Right atrium auricular region (tissue), 2 donors: ENCODE results near the gene MBTPS1. TPM values are rescaled to one million over a fixed set of nuclear protein-coding genes. Genes with fewer than 3 reads are reported as not detected.

Experiments
- DNase-seq: peaks from one replicate; pipeline ENCODE4 v3.0.0-alpha.2; 2019; ENCODE audit warnings: low spot score
- H3K27ac ChIP-seq, 2 donors: fragments of 200-600 bp; sonication (generic); 1 replicate in 1 of 2; 2 replicates in 1 of 2; pipeline ENCODE4 v1.5.1; 2016 to 2019
- H3K27me3 ChIP-seq, 2 donors: fragments of 200-600 bp; sonication (generic); one replicate each; pipeline versions ENCODE4 v1.5.1 to v1.6.0; 2017 to 2019
- H3K36me3 ChIP-seq: fragments of 200-600 bp; sonication (generic); one replicate; pipeline ENCODE4 v1.5.1; 2016
- H3K4me1 ChIP-seq, 2 donors: fragments of 200-600 bp; sonication (generic); one replicate each; pipeline versions ENCODE4 v1.5.1 to v1.6.0; 2017 to 2019
- H3K4me3 ChIP-seq, 2 donors: fragments of 200-600 bp; sonication (generic); 1 replicate in 1 of 2; 2 replicates in 1 of 2; pipeline ENCODE4 v1.5.1; 2017 to 2019; ENCODE audit warnings: mild to moderate bottlenecking in 1 of 2, moderate library complexity in 1 of 2
- H3K9me3 ChIP-seq, 2 donors: fragments of 200-600 bp; sonication (generic); one replicate each; pipeline ENCODE4 v1.5.1; 2019
- CTCF ChIP-seq, 2 donors: fragments of 200-600 bp; sonication (generic); IDR thresholded peaks; one replicate each; pipeline ENCODE4 v1.5.1; 2019; ENCODE audit warnings: antibody characterized with exemption in 2 of 2
- total RNA-seq, 2 donors: library from RNA; depleted of rRNA; stranded (reverse); fragments of >200 nt; gene quantifications; one replicate each; pipeline ENCODE4 v1.1.0, GENCODE V29; 2016

Gene MBTPS1
- total RNA-seq, 2 donors from 2014 or later = 75.3 to 77.5 TPM

- Histone ChIP-seq H3K27ac (no peak overlapping the region), H3K36me3 (peaks cover 84% of the 10 kb centered on the region), H3K4me3 (no peak overlapping the region), H3K4me1 (peaks cover 0 to 10% of the 10 kb centered on the region in 2 donors), H3K27me3 (no peaks in the 10 kb centered on the region), H3K9me3 (no peaks in the 10 kb centered on the region)
- DNase-seq = no peak
- TF ChIP-seq CTCF (IDR thresholded peaks at IDR 0.05) = no peak
These were observed 47.8 kb downstream of the MBTPS1 start for GRCh38 chr16:84068783-84069462.

- TF ChIP-seq CTCF (IDR thresholded peaks at IDR 0.05) = no peak
- Histone ChIP-seq H3K4me3 (no peak overlapping the region), H3K27ac (no peak overlapping the region), H3K36me3 (peaks cover 81% of the 10 kb centered on the region), H3K27me3 (no peaks in the 10 kb centered on the region), H3K4me1 (peaks cover 0 to 12% of the 10 kb centered on the region in 2 donors), H3K9me3 (no peaks in the 10 kb centered on the region)
- no peak for DNase-seq
These were observed 48.7 kb downstream of the MBTPS1 start for GRCh38 chr16:84068041-84068440.

GRCh38 chr16:84067640-84068039 lies 49.1 kb downstream of the MBTPS1 start:
- no peak for DNase-seq
- H3K36me3 ChIP-seq = peaks cover 77% of the 10 kb centered on the region
- TF ChIP-seq CTCF (IDR thresholded peaks at IDR 0.05) = no peak

GRCh38 chr16:84065536-84066132 lies 51.1 kb downstream of the MBTPS1 start:
- no peaks in the 10 kb centered on the region for H3K9me3 ChIP-seq
- no peak overlapping the region for H3K27ac ChIP-seq
- H3K36me3 ChIP-seq = peaks cover 80% of the 10 kb centered on the region
- no peaks in the 10 kb centered on the region for H3K27me3 ChIP-seq
- no peak for DNase-seq
- H3K4me1 ChIP-seq = peaks cover 0 to 11% of the 10 kb centered on the region in 2 donors
- peak; percentile 39 to 65 for TF ChIP-seq CTCF (IDR thresholded peaks at IDR 0.05)
- no peak overlapping the region for H3K4me3 ChIP-seq

More at GRCh38 chr16:84067640-84068039, 49.1 kb downstream of the MBTPS1 start:
- H3K27ac ChIP-seq = no peak overlapping the region
- H3K4me1 ChIP-seq = peaks cover 0 to 15% of the 10 kb centered on the region in 2 donors
- H3K27me3 ChIP-seq = no peaks in the 10 kb centered on the region
- H3K4me3 ChIP-seq = no peak overlapping the region
- H3K9me3 ChIP-seq = no peaks in the 10 kb centered on the region

GRCh38 chr16:84063980-84064379 lies 52.8 kb downstream of the MBTPS1 start:
- H3K4me3 ChIP-seq = no peak overlapping the region
- H3K9me3 ChIP-seq = no peaks in the 10 kb centered on the region
- no peak overlapping the region for H3K27ac ChIP-seq
- no peak for DNase-seq
- H3K27me3 ChIP-seq = no peaks in the 10 kb centered on the region
- no peak for TF ChIP-seq CTCF (IDR thresholded peaks at IDR 0.05)
- peaks cover 80% of the 10 kb centered on the region for H3K36me3 ChIP-seq
- peaks cover 0 to 16% of the 10 kb centered on the region in 2 donors for H3K4me1 ChIP-seq
